ENCODE results near the gene GMDS.

Gene GMDS

GRCh38 chr6:1601158-1602048 is 644.0 kb downstream of the GMDS start:
- no peak for DNase-seq (ENCODE audit: low spot score)

GRCh38 chr6:1600764-1601157 is 644.6 kb downstream of the GMDS start:
- no peak for DNase-seq (ENCODE audit: low spot score)

- DNase-seq (ENCODE audit: low spot score) = no peak
Observed at GRCh38 chr6:1600063-1600763, 645.2 kb downstream of the GMDS start.

- no peak for DNase-seq (ENCODE audit: low spot score)
Observed at GRCh38 chr6:1599469-1599868, 645.9 kb downstream of the GMDS start.

- no peak for DNase-seq (ENCODE audit: low spot score)
Observed at GRCh38 chr6:1598886-1599285, 646.5 kb downstream of the GMDS start.

- no peak for DNase-seq (ENCODE audit: low spot score)
Observed at GRCh38 chr6:1598433-1598832, 647.0 kb downstream of the GMDS start.

- no peak for DNase-seq (ENCODE audit: low spot score)
Observed at GRCh38 chr6:1597924-1598323, 647.5 kb downstream of the GMDS start.

- DNase-seq (ENCODE audit: low spot score) = no peak
Observed at GRCh38 chr6:1597121-1597744, 648.2 kb downstream of the GMDS start.

- peak; percentile 86 for DNase-seq (ENCODE audit: low spot score)
Observed at GRCh38 chr6:1596088-1596852, 649.1 kb downstream of the GMDS start.

- DNase-seq (ENCODE audit: low spot score) = peak; percentile 47
Observed at GRCh38 chr6:1595271-1596087, 649.9 kb downstream of the GMDS start.

GRCh38 chr6:1594445-1595200 is 650.8 kb downstream of the GMDS start:
- no peak for DNase-seq (ENCODE audit: low spot score)

GRCh38 chr6:1593958-1594314 is 651.5 kb downstream of the GMDS start:
- DNase-seq (ENCODE audit: low spot score) = no peak

- no peak for DNase-seq (ENCODE audit: low spot score)
Observed at GRCh38 chr6:1593286-1593957, 652.0 kb downstream of the GMDS start.

GRCh38 chr6:1592852-1593251 is 652.6 kb downstream of the GMDS start:
- no peak for DNase-seq (ENCODE audit: low spot score)

- DNase-seq (ENCODE audit: low spot score) = no peak
Observed at GRCh38 chr6:1591926-1592325, 653.5 kb downstream of the GMDS start.

- DNase-seq (ENCODE audit: low spot score) = no peak
Observed at GRCh38 chr6:1591243-1591642, 654.2 kb downstream of the GMDS start.

GRCh38 chr6:1590580-1590979 is 654.8 kb downstream of the GMDS start:
- no peak for DNase-seq (ENCODE audit: low spot score)

GRCh38 chr6:1589208-1589607 is 656.2 kb downstream of the GMDS start:
- DNase-seq (ENCODE audit: low spot score) = no peak

GRCh38 chr6:1587977-1588376 is 657.4 kb downstream of the GMDS start:
- DNase-seq (ENCODE audit: low spot score) = no peak

- DNase-seq (ENCODE audit: low spot score) = no peak
Observed at GRCh38 chr6:1587546-1587945, 657.9 kb downstream of the GMDS start.
